PC-3 (cell line): Measurements from ENCODE around the gene CPLX3. TPM values are rescaled to one million over a fixed set of nuclear protein-coding genes. Genes with fewer than 3 reads are reported as not detected.

ENCODE experiments used
- ATAC-seq: fragments of 200-7000 bp; cut with Tn5 transposase; 2 replicates; pipeline ENCODE4 v1.9.1; 2020; ENCODE audit warnings: mild to moderate bottlenecking, moderate library complexity
- BruUV-seq: library from RNA; stranded (reverse); fragments of 400-500 nt; replicated peaks from 2 replicates; lab custom pipeline; 2021; lab: Mats Ljungman, UMichigan
- CTCF ChIA-PET: fragments of 300-600 bp; sonication (Branson Sonifier 250); formaldehyde crosslinking; loops from one replicate; lab custom pipeline; 2022; ENCODE audit warnings: antibody characterized with exemption; lab: Charles Lee
- POLR2A ChIA-PET: fragments of 300-600 bp; sonication (Branson Sonifier 250); formaldehyde crosslinking; loops from one replicate; lab custom pipeline; 2022; ENCODE audit warnings: antibody characterized with exemption; ENCODE audit not compliant: unreplicated experiment; lab: Charles Lee
- DNase-seq: peaks from one replicate; pipeline ENCODE4 v3.0.0-alpha.2; 2015
- H2AFZ ChIP-seq: fragments of 300-600 bp; sonication (generic); 2 replicates; pipeline ENCODE4 v1.6.0; 2016; ENCODE audit warnings: antibody characterized with exemption, low read length
- H3F3A ChIP-seq: fragments of 300-600 bp; sonication (generic); one replicate; pipeline ENCODE4 v1.6.0; 2017; ENCODE audit warnings: antibody characterized with exemption, low read length, control low read depth, mild to moderate bottlenecking; ENCODE audit not compliant: unreplicated experiment
- H3K27ac ChIP-seq: fragments of 300-600 bp; sonication (generic); 2 replicates; pipeline ENCODE4 v1.5.1; 2016; ENCODE audit warnings: mild to moderate bottlenecking, low read length
- H3K27me3 ChIP-seq: fragments of 300-600 bp; sonication (generic); 2 replicates; pipeline ENCODE4 v1.6.1; 2016; ENCODE audit warnings: low read length, mixed read lengths
- H3K36me3 ChIP-seq: fragments of 300-600 bp; sonication (generic); 2 replicates; pipeline ENCODE4 v1.6.1; 2016; ENCODE audit warnings: low read depth, mixed run types, low read length, mixed read lengths
- H3K4me1 ChIP-seq: fragments of 300-600 bp; sonication (generic); 2 replicates; pipeline ENCODE4 v1.5.1; 2016; ENCODE audit warnings: low read length; ENCODE audit not compliant: insufficient read depth
- H3K4me2 ChIP-seq: fragments of 300-600 bp; sonication (generic); 2 replicates; pipeline ENCODE4 v1.6.0; 2016; ENCODE audit warnings: low read length
- H3K4me3 ChIP-seq: fragments of 300-600 bp; sonication (generic); 2 replicates; pipeline ENCODE4 v1.5.1; 2016; ENCODE audit warnings: mild to moderate bottlenecking, low read length, mixed read lengths
- H3K79me2 ChIP-seq: fragments of 300-600 bp; sonication (generic); 2 replicates; pipeline ENCODE4 v1.6.1; 2017; ENCODE audit warnings: low read length, mixed read lengths
- H3K9ac ChIP-seq: fragments of 300-600 bp; sonication (generic); 2 replicates; pipeline ENCODE4 v1.6.0; 2016; ENCODE audit warnings: mild to moderate bottlenecking, low read length
- H3K9me2 ChIP-seq: fragments of 300-600 bp; sonication (generic); replicated peaks from 2 replicates; pipeline ENCODE4 v1.6.1; 2016; ENCODE audit warnings: mixed run types, low read length, mixed read lengths
- H3K9me3 ChIP-seq: fragments of 300-600 bp; sonication (generic); 2 replicates; pipeline ENCODE4 v1.6.1; 2016; ENCODE audit warnings: low read length, mixed read lengths
- H4K20me1 ChIP-seq: fragments of 300-600 bp; sonication (generic); 2 replicates; pipeline ENCODE4 v1.6.1; 2016; ENCODE audit warnings: low read length, mixed read lengths
- CTCF ChIP-seq: fragments of 300-600 bp; sonication (generic); conservative IDR thresholded peaks from 2 replicates; pipeline ENCODE4 v1.5.1; 2017; ENCODE audit warnings: antibody characterized with exemption, low read depth, mild to moderate bottlenecking, low read length
- EZH2 ChIP-seq: fragments of 300-600 bp; sonication (generic); IDR thresholded peaks from one replicate; pipeline ENCODE4 v1.6.1; 2017; ENCODE audit warnings: antibody characterized with exemption, mild to moderate bottlenecking, low read length; ENCODE audit not compliant: unreplicated experiment
- EZH2phosphoT487 ChIP-seq: fragments of 300-600 bp; sonication (generic); IDR thresholded peaks from 2 replicates; pipeline ENCODE4 v1.6.1; 2018; ENCODE audit warnings: mild to moderate bottlenecking, antibody characterized with exemption, low read length, borderline replicate concordance
- intact Hi-C: fragments of 100-400 bp; cut with micrococcal nuclease; formaldehyde crosslinking; loops from 2 replicates; pipeline ENCODE4 v1.9.0; 2023
- total RNA-seq: library from RNA; depleted of rRNA; stranded (reverse); fragments of >200 nt; gene quantifications from 2 replicates; pipeline ENCODE4 v1.2.3, GENCODE V29; 2014

CPLX3 gene
- total RNA-seq, 1 experiment from 2014 or later = not detected

DNA sequence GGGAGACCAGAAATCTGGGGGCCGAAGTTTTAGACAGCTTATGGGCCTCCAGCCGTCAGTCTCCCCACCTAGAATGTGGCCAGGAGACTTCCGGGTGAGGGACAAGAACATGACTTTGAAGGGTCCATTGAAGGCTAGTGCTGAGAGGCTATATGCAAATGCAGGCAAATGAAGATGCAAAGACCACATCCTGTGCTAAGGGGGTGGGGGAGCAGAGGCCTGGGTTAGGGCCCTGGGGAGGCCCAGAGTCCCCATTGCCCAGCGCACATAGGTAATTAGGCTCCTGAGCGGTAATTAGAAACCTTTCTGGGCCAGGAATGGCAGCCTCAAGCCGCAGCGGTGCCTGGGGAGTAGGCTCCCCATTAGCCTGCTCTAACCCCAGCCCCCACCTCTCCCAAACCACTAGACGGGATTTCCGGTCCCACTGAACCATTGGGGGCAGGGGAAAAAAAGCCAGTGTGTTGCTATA, 37.7 kb upstream of the CPLX3 start:
- no peak overlapping the region for H3K27ac ChIP-seq
- H3F3A ChIP-seq = no peaks in the 10 kb centered on the region
- no peak for TF ChIP-seq EZH2phosphoT487
- TF ChIP-seq CTCF = no peak
- no peak for TF ChIP-seq EZH2
- no peaks in the 10 kb centered on the region for H3K9me3 ChIP-seq
- H3K36me3 ChIP-seq = no peaks in the 10 kb centered on the region; the same call in 1 of the 2 replicates
- POLR2A ChIA-PET = no interaction called here
- no peak overlapping the region for H3K9ac ChIP-seq
- BruUV-seq = no TSS peak
- H2AFZ ChIP-seq = no peak overlapping the region
- H3K27me3 ChIP-seq = no peaks in the 10 kb centered on the region
- H3K9me2 ChIP-seq = no peaks in the 10 kb centered on the region
- H3K4me3 ChIP-seq = no peak overlapping the region
- no peak for ATAC-seq
- peaks cover 99% of the 10 kb centered on the region for H3K79me2 ChIP-seq
- H4K20me1 ChIP-seq = peaks cover 35% of the 10 kb centered on the region; the same call in 1 of the 2 replicates
- no peak overlapping the region for H3K4me2 ChIP-seq
- intact Hi-C loops = no loop called here
- CTCF ChIA-PET = no interaction called here
- no peak for DNase-seq
- H3K4me1 ChIP-seq = peaks cover 15% of the 10 kb centered on the region

- no TSS peak for BruUV-seq
These were observed 37.2 kb upstream of the CPLX3 start for GRCh38 chr15:74789171-74789631.

More at GRCh38 chr15:74789171-74789631, 37.2 kb upstream of the CPLX3 start:
- ChIA-PET POLR2A (no interaction called here), CTCF (interaction anchor here (0.8 kb wide), 1 partner anchor 47 kb away, joined by 3 read pairs; no protein-coding TSS in a partner anchor)
- Histone ChIP-seq H3F3A (no peaks in the 10 kb centered on the region), H3K9me2 (no peaks in the 10 kb centered on the region), H3K27me3 (no peaks in the 10 kb centered on the region), H3K79me2 (peaks cover 94% of the 10 kb centered on the region), H3K4me2 (no peak overlapping the region), H3K9me3 (no peaks in the 10 kb centered on the region), H3K27ac (no peak overlapping the region), H4K20me1 (peaks cover 35% of the 10 kb centered on the region; the same call in 1 of the 2 replicates), H3K9ac (no peak overlapping the region), H3K4me1 (peaks cover 11% of the 10 kb centered on the region), H2AFZ (no peak overlapping the region), H3K36me3 (no peaks in the 10 kb centered on the region; the same call in 1 of the 2 replicates), H3K4me3 (no peak overlapping the region)
- intact Hi-C loops = no loop called here
- no peak for TF ChIP-seq EZH2phosphoT487
- no peak for TF ChIP-seq EZH2
- no peak for TF ChIP-seq CTCF
- DNase-seq (peak; percentile 41), ATAC-seq (peak; percentile 61)
